Measurements from ENCODE around the gene KANTR. TPM values are rescaled to one million over a fixed set of nuclear protein-coding genes. Genes with fewer than 3 reads are reported as not detected.

The KANTR gene
- total and polyA plus RNA-seq, 9 of the 15 experiments (the other 6 are each of a cell fraction or from before 2014, with no cell fraction given) = 1.0 to 5.7 (median 3.4) TPM

DNA sequence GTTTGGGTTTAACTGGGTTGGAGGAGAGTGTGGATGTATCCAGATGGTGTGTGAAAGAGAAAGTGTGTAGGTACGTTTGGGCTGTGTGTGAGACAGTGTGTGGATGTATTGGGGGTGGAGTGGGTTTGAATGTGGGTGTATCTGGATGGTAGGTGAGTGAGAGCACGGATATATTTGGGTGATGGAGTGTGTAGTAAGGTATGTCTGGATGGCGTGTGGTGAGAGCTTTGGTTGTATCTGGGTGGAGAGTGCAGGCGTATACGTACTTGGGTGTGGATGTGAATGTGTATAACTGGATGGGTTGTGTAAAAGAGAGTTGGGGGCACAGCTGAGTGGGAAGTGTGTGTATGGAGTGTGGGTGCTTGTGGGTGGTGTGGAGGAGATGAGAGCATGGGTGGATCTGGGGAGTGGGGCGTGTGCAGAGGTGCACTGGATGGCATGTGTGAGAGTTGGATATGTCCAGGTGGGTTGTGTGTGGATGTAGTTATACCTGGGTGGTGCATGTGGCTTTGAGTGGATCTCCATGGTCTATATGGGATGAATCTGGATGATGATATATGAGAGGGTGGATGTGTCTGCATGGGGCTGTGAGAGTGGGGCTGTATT is 38.6 kb upstream of the KANTR start:
- Histone ChIP-seq H3K4me3 (no peak overlapping the region), H4K20me1 (replicated peaks; ENCODE audit: control insufficient read depth, insufficient read depth, low read length) (no peaks in the 10 kb centered on the region), H3K79me2 (ENCODE audit: control insufficient read depth, insufficient read depth, low read length) (no peaks in the 10 kb centered on the region), H3K4me2 (ENCODE audit: insufficient read depth, low read length) (no peak overlapping the region), H3K9me3 (replicated peaks; ENCODE audit: control insufficient read depth, insufficient read depth, low read depth, low read length) (no peaks in the 10 kb centered on the region), H3K9me1 (ENCODE audit: control insufficient read depth, insufficient read depth, low read length) (no peaks in the 10 kb centered on the region), H3K4me1 (replicated peaks in 1 of 2; ENCODE audit: control insufficient read depth in 2 of 2, insufficient read depth in 2 of 2, low read length in 2 of 2) (no peaks in the 10 kb centered on the region), H3K9ac (ENCODE audit: insufficient read depth in 1 of 2, low read depth in 2 of 2, low read length in 2 of 2) (no peak overlapping the region), H3K27ac (ENCODE audit: extremely low read depth, low read depth, low read length) (no peak overlapping the region), H3K36me3 (ENCODE audit: control insufficient read depth, insufficient read depth, low read length) (no peaks in the 10 kb centered on the region), H3K27me3 (ENCODE audit: control insufficient read depth in 2 of 2, insufficient read depth in 2 of 2, low read length in 2 of 2) (no peaks in the 10 kb centered on the region; a peak in 1 of 5 replicates), H2AFZ (ENCODE audit: low read depth, low read length) (no peak overlapping the region)
- intact Hi-C loops (cut with micrococcal nuclease) (no loop called here), in situ Hi-C loops (cut with MboI) (no loop called here)
- POLR2A ChIA-PET = no interaction called here
- no peak for FAIRE-seq
- no peak for ATAC-seq
- CTCF ChIA-PET (ENCODE audit: low intra/inter-chr PET ratio) = no interaction called here
- no TSS peak for BruUV-seq (replicated peaks)
- WGBS (ENCODE audit: insufficient coverage, low coverage, missing lambda C conversion rate) = 0% methylated on average over 3 of the region's 6 CpGs
- TF ChIP-seq MECOM (CRISPR knock-in tag; IDR thresholded peaks at IDR 0.05) (no peak), KLF1 (tag; IDR thresholded peaks at IDR 0.05) (no peak)
- TF ChIP-seq, protein P1, sequence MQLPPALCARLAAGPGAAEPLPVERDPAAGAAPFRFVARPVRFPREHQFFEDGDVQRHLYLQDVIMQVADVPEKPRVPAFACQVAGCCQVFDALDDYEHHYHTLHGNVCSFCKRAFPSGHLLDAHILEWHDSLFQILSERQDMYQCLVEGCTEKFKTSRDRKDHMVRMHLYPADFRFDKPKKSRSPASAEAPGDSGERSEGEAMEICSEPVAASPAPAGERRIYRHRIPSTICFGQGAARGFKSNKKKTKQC (CRISPR knock-in tag; IDR thresholded peaks at IDR 0.05) = no peak
- DNase-seq (ENCODE audit: extremely low read depth in 1 of 4, low spot score in 3 of 4) = no peak

DNA sequence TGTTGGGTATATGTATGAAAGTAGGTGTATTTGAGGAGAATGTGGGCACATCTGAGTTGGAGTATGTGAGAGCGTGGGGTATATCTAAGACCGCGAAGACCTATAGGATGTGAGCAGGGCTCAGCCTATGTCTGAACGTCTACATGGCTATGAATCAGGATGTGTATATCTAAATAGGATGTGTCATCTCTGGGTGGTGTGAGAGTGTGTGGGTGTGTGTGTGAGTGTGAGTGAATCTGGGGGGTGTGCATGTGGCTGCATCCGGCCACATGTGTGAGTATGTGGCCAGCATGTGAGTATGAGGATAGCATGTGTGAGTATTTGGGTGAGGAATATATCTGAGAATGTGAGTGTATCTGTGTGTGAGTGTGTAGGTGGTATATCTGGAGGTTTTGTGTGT is 37.6 kb upstream of the KANTR start:
- no peaks in the 10 kb centered on the region; a peak in 1 of 5 replicates for H3K27me3 ChIP-seq (ENCODE audit: control insufficient read depth in 2 of 2, insufficient read depth in 2 of 2, low read length in 2 of 2)
- no peak overlapping the region for H3K27ac ChIP-seq (ENCODE audit: extremely low read depth, low read depth, low read length)
- FAIRE-seq = no peak
- in situ Hi-C loops (cut with MboI) = no loop called here
- 19% methylated on average over 5 of the region's 5 CpGs for WGBS (ENCODE audit: insufficient coverage, low coverage, missing lambda C conversion rate)
- BruUV-seq (replicated peaks) = no TSS peak
- no peak overlapping the region for H3K4me3 ChIP-seq
- no peak overlapping the region for H3K4me2 ChIP-seq (ENCODE audit: insufficient read depth, low read length)
- no peaks in the 10 kb centered on the region for H3K36me3 ChIP-seq (ENCODE audit: control insufficient read depth, insufficient read depth, low read length)
- no peaks in the 10 kb centered on the region for H3K9me1 ChIP-seq (ENCODE audit: control insufficient read depth, insufficient read depth, low read length)
- H2AFZ ChIP-seq (ENCODE audit: low read depth, low read length) = no peak overlapping the region
- intact Hi-C loops (cut with micrococcal nuclease) = no loop called here
- H4K20me1 ChIP-seq (replicated peaks; ENCODE audit: control insufficient read depth, insufficient read depth, low read length) = no peaks in the 10 kb centered on the region
- ATAC-seq = no peak
- no peak for DNase-seq (ENCODE audit: extremely low read depth in 1 of 4, low spot score in 3 of 4)
- H3K4me1 ChIP-seq (replicated peaks in 1 of 2; ENCODE audit: control insufficient read depth in 2 of 2, insufficient read depth in 2 of 2, low read length in 2 of 2) = no peaks in the 10 kb centered on the region
- H3K79me2 ChIP-seq (ENCODE audit: control insufficient read depth, insufficient read depth, low read length) = no peaks in the 10 kb centered on the region
- CTCF ChIA-PET (ENCODE audit: low intra/inter-chr PET ratio) = no interaction called here
- POLR2A ChIA-PET = no interaction called here
- H3K9me3 ChIP-seq (replicated peaks; ENCODE audit: control insufficient read depth, insufficient read depth, low read depth, low read length) = no peaks in the 10 kb centered on the region
- no peak overlapping the region for H3K9ac ChIP-seq (ENCODE audit: insufficient read depth in 1 of 2, low read depth in 2 of 2, low read length in 2 of 2)
- no peak for TF ChIP-seq SIN3A (IDR thresholded peaks at IDR 0.05; ENCODE audit: borderline replicate concordance in 2 of 2, control insufficient read depth in 1 of 2, low read depth in 2 of 2, low read length in 2 of 2)
- TF ChIP-seq, protein P2, sequence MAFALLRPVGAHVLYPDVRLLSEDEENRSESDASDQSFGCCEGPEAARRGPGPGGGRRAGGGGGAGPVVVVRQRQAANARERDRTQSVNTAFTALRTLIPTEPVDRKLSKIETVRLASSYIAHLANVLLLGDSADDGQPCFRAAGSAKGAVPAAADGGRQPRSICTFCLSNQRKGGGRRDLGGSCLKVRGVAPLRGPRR (CRISPR knock-in tag; IDR thresholded peaks at IDR 0.05) = no peak
- TF ChIP-seq ZFPM2 (CRISPR knock-in tag; IDR thresholded peaks at IDR 0.05) = no peak
- TF ChIP-seq, protein P3, sequence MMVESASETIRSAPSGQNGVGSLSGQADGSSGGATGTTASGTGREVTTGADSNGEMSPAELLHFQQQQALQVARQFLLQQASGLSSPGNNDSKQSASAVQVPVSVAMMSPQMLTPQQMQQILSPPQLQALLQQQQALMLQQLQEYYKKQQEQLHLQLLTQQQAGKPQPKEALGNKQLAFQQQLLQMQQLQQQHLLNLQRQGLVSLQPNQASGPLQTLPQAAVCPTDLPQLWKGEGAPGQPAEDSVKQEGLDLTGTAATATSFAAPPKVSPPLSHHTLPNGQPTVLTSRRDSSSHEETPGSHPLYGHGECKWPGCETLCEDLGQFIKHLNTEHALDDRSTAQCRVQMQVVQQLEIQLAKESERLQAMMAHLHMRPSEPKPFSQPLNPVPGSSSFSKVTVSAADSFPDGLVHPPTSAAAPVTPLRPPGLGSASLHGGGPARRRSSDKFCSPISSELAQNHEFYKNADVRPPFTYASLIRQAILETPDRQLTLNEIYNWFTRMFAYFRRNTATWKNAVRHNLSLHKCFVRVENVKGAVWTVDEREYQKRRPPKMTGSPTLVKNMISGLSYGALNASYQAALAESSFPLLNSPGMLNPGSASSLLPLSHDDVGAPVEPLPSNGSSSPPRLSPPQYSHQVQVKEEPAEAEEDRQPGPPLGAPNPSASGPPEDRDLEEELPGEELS (CRISPR knock-in tag; IDR thresholded peaks at IDR 0.05; ENCODE audit: borderline replicate concordance) = no peak
- no peak for TF ChIP-seq ZNF75A (CRISPR knock-in tag; IDR thresholded peaks at IDR 0.05)
- no peak for TF ChIP-seq ZNF551 (CRISPR knock-in tag; IDR thresholded peaks at IDR 0.05)
- no peak for TF ChIP-seq SMC3 (conservative IDR thresholded peaks at IDR 0.05; ENCODE audit: insufficient read depth, low read depth, low read length)
- TF ChIP-seq, protein P4, sequence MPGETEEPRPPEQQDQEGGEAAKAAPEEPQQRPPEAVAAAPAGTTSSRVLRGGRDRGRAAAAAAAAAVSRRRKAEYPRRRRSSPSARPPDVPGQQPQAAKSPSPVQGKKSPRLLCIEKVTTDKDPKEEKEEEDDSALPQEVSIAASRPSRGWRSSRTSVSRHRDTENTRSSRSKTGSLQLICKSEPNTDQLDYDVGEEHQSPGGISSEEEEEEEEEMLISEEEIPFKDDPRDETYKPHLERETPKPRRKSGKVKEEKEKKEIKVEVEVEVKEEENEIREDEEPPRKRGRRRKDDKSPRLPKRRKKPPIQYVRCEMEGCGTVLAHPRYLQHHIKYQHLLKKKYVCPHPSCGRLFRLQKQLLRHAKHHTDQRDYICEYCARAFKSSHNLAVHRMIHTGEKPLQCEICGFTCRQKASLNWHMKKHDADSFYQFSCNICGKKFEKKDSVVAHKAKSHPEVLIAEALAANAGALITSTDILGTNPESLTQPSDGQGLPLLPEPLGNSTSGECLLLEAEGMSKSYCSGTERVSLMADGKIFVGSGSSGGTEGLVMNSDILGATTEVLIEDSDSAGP (CRISPR knock-in tag; IDR thresholded peaks at IDR 0.05) = no peak

Measured in K562 (cell line).